K562 (cell line): ENCODE data around the gene CCDC117. TPM values are rescaled to one million over a fixed set of nuclear protein-coding genes. Genes with fewer than 3 reads are reported as not detected.

Experiments
- BHLHE40 ChIP-seq: IDR thresholded peaks from 2 replicates; pipeline ENCODE4 v1.6.1; 2011; ENCODE audit warnings: low read length, improper control_type of control experiment
- CBX1 ChIP-seq: sonication (generic); IDR thresholded peaks from 2 replicates; pipeline ENCODE4 v1.6.1; 2016; ENCODE audit warnings: antibody characterized with exemption, low read depth, mild to moderate bottlenecking
- CHCHD3 ChIP-seq: fragments of 250-450 bp; sonication (Bioruptor Pico); IDR thresholded peaks from 2 replicates; pipeline ENCODE4 v2.1.2; 2022; ENCODE audit warnings: mild to moderate bottlenecking
- CHD2 ChIP-seq: IDR thresholded peaks from 2 replicates; pipeline ENCODE4 v1.6.1; 2011; ENCODE audit warnings: low read depth, low read length
- DACH1 ChIP-seq: fragments of 450-650 bp; IDR thresholded peaks from 2 replicates; pipeline ENCODE4 v1.6.1; 2018; ENCODE audit not compliant: partially characterized antibody
- ETV5 ChIP-seq: sonication (generic); formaldehyde crosslinking; IDR thresholded peaks from 2 replicates; pipeline ENCODE4 v1.4.0; 2020; ENCODE audit warnings: low read depth, mild to moderate bottlenecking, missing genetic modification reagents
- FOXP1 ChIP-seq: sonication (generic); formaldehyde crosslinking; IDR thresholded peaks from 2 replicates; pipeline ENCODE4 v1.8.0; 2022; ENCODE audit warnings: mild to moderate bottlenecking, missing genetic modification reagents
- FUS ChIP-seq: fragments of 200-400 bp; formaldehyde crosslinking; optimal IDR thresholded peaks from 2 replicates; pipeline ENCODE3; 2017; ENCODE audit warnings: low read depth, low read length
- GABPB2 ChIP-seq: fragments of 250-450 bp; sonication (Bioruptor Pico); conservative IDR thresholded peaks from 2 replicates; pipeline ENCODE4 v1.5.1; 2021; ENCODE audit warnings: mild to moderate bottlenecking
- KLF16 ChIP-seq: IDR thresholded peaks from 2 replicates; pipeline ENCODE4 v1.6.1; 2016; ENCODE audit warnings: antibody characterized with exemption
- MAX ChIP-seq: sonication (generic); formaldehyde crosslinking; IDR thresholded peaks from 2 replicates; pipeline ENCODE4 v1.9.0; 2022; ENCODE audit warnings: mild to moderate bottlenecking, missing genetic modification reagents
- MITF ChIP-seq: IDR thresholded peaks from 2 replicates; pipeline ENCODE4 v1.6.1; 2014; ENCODE audit warnings: antibody characterized with exemption
- NR2F6 ChIP-seq: fragments of 450-650 bp; formaldehyde crosslinking; IDR thresholded peaks from 2 replicates; pipeline ENCODE4 v1.4.0; 2020; ENCODE audit warnings: mild to moderate bottlenecking
- OTX1 ChIP-seq: fragments of 450-650 bp; formaldehyde crosslinking; IDR thresholded peaks from 2 replicates; pipeline ENCODE4 v1.4.0; 2022; ENCODE audit warnings: mild to moderate bottlenecking
- PRMT5 ChIP-seq: sonication (generic); formaldehyde crosslinking; IDR thresholded peaks from 2 replicates; pipeline ENCODE4 v1.5.0; 2020; ENCODE audit warnings: missing genetic modification reagents
- SNRNP70 ChIP-seq: fragments of 200-400 bp; formaldehyde crosslinking; optimal IDR thresholded peaks from 2 replicates; pipeline ENCODE3; 2017; ENCODE audit warnings: low read depth, low read length
- TCF3 ChIP-seq: sonication (generic); formaldehyde crosslinking; IDR thresholded peaks from 2 replicates; pipeline ENCODE4 v1.4.0; 2020; ENCODE audit warnings: mild to moderate bottlenecking, missing genetic modification reagents
- TGIF2 ChIP-seq: sonication (generic); formaldehyde crosslinking; IDR thresholded peaks from 2 replicates; pipeline ENCODE4 v1.8.1; 2022; ENCODE audit warnings: mild to moderate bottlenecking, missing genetic modification reagents, moderate library complexity
- THAP7 ChIP-seq: fragments of 250-450 bp; sonication (Bioruptor Pico); IDR thresholded peaks from 2 replicates; pipeline ENCODE4 v1.5.0; 2021
- TRIM28 ChIP-seq: fragments of 450-650 bp; IDR thresholded peaks from 2 replicates; pipeline ENCODE4 v1.6.1; 2017
- UBTF ChIP-seq, 2 experiments: IDR thresholded peaks; 2 replicates each; pipeline ENCODE4 v1.6.1; 2012; ENCODE audit warnings: improper control_type of control experiment in 2 of 2, low read depth in 2 of 2, low read length in 2 of 2, borderline replicate concordance in 1 of 2
- ZBTB1 ChIP-seq: sonication (generic); formaldehyde crosslinking; IDR thresholded peaks from 2 replicates; pipeline ENCODE4 v1.8.1; 2023; ENCODE audit warnings: missing genetic modification reagents, low read depth, mild to moderate bottlenecking, borderline replicate concordance
- ZEB2 ChIP-seq: fragments of 450-650 bp; IDR thresholded peaks from 2 replicates; pipeline ENCODE4 v1.6.1; 2016
- ZNF3 ChIP-seq: fragments of 250-450 bp; sonication (Bioruptor Pico); IDR thresholded peaks from 2 replicates; pipeline ENCODE4 v1.5.0; 2021; ENCODE audit warnings: mild to moderate bottlenecking, moderate library complexity
- ZNF431 ChIP-seq: sonication (generic); formaldehyde crosslinking; IDR thresholded peaks from 2 replicates; pipeline ENCODE4 v1.8.0; 2022; ENCODE audit warnings: mild to moderate bottlenecking, missing genetic modification reagents
- ZNF584 ChIP-seq: fragments of 200-800 bp; sonication (Bioruptor generic); IDR thresholded peaks from 2 replicates; pipeline ENCODE4 v1.6.1; 2016; ENCODE audit warnings: low read depth, mild to moderate bottlenecking, missing genetic modification characterization, missing compliant biosample characterization
- polyA plus RNA-seq, 8 experiments: library from polyadenylated mRNA; depleted of rRNA in 4 of 8; stranded (reverse) in 5 of 8; unstranded in 3 of 8; fragments of >200 nt; fragmentation: Nextera tagmentation in 2 of 8; fragmentation: Illumina TruSeq in 1 of 8; extraction: Ambion mirVana in 2 of 8; extraction: Trizol in 1 of 8; gene quantifications; 2 replicates each; pipeline versions ENCODE4 v1.2.1 to v1.2.3, GENCODE V29; 2011 to 2014; ENCODE audit warnings: inconsistent platforms in 1 of 8, missing spikeins in 1 of 8
- total RNA-seq, 7 experiments: library from RNA; depleted of rRNA in 6 of 7; stranded (reverse); fragments of >200 nt in 6 of 7; fragmentation: Illumina TruSeq in 2 of 7; extraction: Trizol in 2 of 7; gene quantifications; 2 replicates each; pipeline versions ENCODE4 v1.2.1 to v1.2.3, GENCODE V29; 2011 to 2021; ENCODE audit warnings: low replicate concordance in 1 of 7

CCDC117 gene
- total and polyA plus RNA-seq, 9 of the 15 experiments (the other 6 are each of a cell fraction or from before 2014, with no cell fraction given), result 5.7 to 23.3 (median 15.8) TPM

DNA sequence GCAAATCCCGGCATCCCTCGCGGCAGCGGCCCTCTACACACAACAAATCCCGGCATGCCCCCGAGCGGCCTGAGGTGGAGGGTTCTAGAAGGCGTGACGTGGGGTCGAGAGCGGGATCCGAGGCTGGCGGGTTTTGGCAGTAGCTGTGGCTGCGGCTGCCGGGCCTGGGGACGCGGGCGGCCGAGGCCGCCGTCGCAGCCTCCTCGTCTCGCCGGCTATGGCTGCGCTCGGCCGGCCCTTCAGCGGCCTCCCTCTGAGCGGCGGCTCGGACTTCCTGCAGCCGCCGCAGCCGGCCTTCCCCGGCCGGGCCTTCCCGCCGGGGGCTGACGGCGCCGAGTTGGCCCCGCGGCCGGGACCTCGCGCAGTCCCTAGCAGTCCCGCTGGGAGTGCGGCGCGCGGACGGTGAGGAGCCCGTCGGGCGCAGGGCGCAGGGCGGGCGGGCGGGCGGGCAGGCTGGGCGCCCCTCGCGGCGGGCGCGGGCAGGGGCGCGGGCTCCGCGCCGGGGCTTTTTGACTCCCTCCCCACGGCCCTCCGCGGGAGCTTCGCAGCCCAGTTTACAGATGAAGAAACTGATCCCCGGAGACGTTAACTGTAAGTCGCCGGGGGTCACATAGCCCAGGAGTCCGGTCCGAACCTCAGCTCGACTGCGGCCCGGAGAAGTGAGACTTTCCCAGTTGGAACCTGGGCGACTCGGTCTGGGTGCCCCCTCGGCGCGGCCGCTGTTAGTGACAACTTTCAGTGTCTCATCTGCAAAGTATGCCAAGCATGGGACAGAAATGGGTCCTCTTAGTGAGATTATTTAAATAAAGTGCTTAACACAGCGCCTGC lies at the start of gene CCDC117 (continued):
- no peak for TF ChIP-seq SNRNP70
- no peak for TF ChIP-seq THAP7 (CRISPR knock-in tag)
- TF ChIP-seq TCF3 (CRISPR knock-in tag), result no peak
- TF ChIP-seq ZNF584 (CRISPR knock-in tag), result no peak
- no peak for TF ChIP-seq TGIF2 (CRISPR knock-in tag)
- peak in 1 of 2 experiments; percentile 77; a peak in 1 of 4 replicates for TF ChIP-seq UBTF (IDR thresholded peaks at IDR 0.05; ENCODE audit: borderline replicate concordance in 1 of 2, low read depth in 2 of 2, low read length in 2 of 2)
- TF ChIP-seq FOXP1 (CRISPR knock-in tag), result peak; percentile 51; the same call in 1 of the 2 replicates
- TF ChIP-seq GABPB2, result no peak
- TF ChIP-seq NR2F6, result no peak
- no peak for TF ChIP-seq BHLHE40
- TF ChIP-seq CHD2, result 0 out of 2 replicates have a peak, but pooled peaks have one; percentile 21
- no peak for TF ChIP-seq ZNF3 (CRISPR knock-in tag)
- TF ChIP-seq FUS, result no peak
- TF ChIP-seq PRMT5 (CRISPR knock-in tag), result no peak
- TF ChIP-seq TRIM28, result no peak
- TF ChIP-seq ZNF431 (CRISPR knock-in tag), result no peak
- no peak for TF ChIP-seq ETV5 (CRISPR knock-in tag)
- no peak for TF ChIP-seq KLF16
- no peak for TF ChIP-seq OTX1 (CRISPR knock-in tag)
- no peak for TF ChIP-seq ZBTB1 (CRISPR knock-in tag)
- TF ChIP-seq DACH1, result no peak
- TF ChIP-seq MITF, result no peak
- no peak for TF ChIP-seq CHCHD3 (CRISPR knock-in tag)
- no peak for TF ChIP-seq ZEB2
- TF ChIP-seq MAX (CRISPR knock-in tag), result peak; percentile 41; the same call in 1 of the 2 replicates
- TF ChIP-seq CBX1, result peak; percentile 41; the same call in 1 of the 2 replicates
